Measurements from ENCODE around the gene TAAR5.
"Not testable (repeated sequence)": the region's sequence is repeated elsewhere in the genome, so short reads cannot be mapped to it uniquely, and the experiment has no call there.

TAAR5 gene
- long read RNA-seq, donor 1: 0 reads
- long read RNA-seq, donor 2: 0 reads
- long read RNA-seq, donor 3: 0 reads
- long read RNA-seq, donor 4: 0 reads
- long read RNA-seq, donor 5: 0 reads
- long read RNA-seq, donor 6: 0 reads
- long read RNA-seq, donor 7, partial matches to known transcripts: 0 of 1 reads
- long read RNA-seq, donor 7, other reads (novel, unspliced or antisense): 0 of 1 reads
- long read RNA-seq, donor 8: 0 reads

- DNase-seq: no peak
These were observed at the start of gene TAAR5 for GRCh38 chr6:132589454-132589853. TSS of gene TAAR5 (minus strand) at chr6:132589741. CDS start at chr6:132589686, 55 bp downstream.

GRCh38 chr6:132637135-132637534, 47.6 kb upstream of the TAAR5 start:
- DNase-seq: not testable (repeated sequence)

GRCh38 chr6:132635906-132636305, 46.4 kb upstream of the TAAR5 start:
- DNase-seq: not testable (repeated sequence)

GRCh38 chr6:132635288-132635687, 45.7 kb upstream of the TAAR5 start:
- not testable (repeated sequence) for DNase-seq

GRCh38 chr6:132634796-132635195, 45.3 kb upstream of the TAAR5 start:
- no peak for DNase-seq

- DNase-seq: no peak
These were observed 43.8 kb upstream of the TAAR5 start for GRCh38 chr6:132633362-132633761.

- no peak for DNase-seq
These were observed 34.6 kb upstream of the TAAR5 start, which contains the start of gene TAAR2 for GRCh38 chr6:132624175-132624574. TSS of gene TAAR2 (minus strand) at chr6:132624275. CDS start at chr6:132624275, 0 bp downstream.

GRCh38 chr6:132623106-132623845, 33.7 kb upstream of the TAAR5 start:
- no peak for DNase-seq

- no peak for DNase-seq
These were observed 27.1 kb upstream of the TAAR5 start for GRCh38 chr6:132616677-132617076.

- DNase-seq: no peak
These were observed 25.0 kb upstream of the TAAR5 start for GRCh38 chr6:132614554-132614953.

GRCh38 chr6:132612449-132613108, 23.0 kb upstream of the TAAR5 start:
- DNase-seq: no peak

- no peak for DNase-seq
These were observed 22.1 kb upstream of the TAAR5 start for GRCh38 chr6:132611616-132612015.

GRCh38 chr6:132607544-132608233, 18.1 kb upstream of the TAAR5 start:
- DNase-seq: no peak

GRCh38 chr6:132604635-132605152, 15.2 kb upstream of the TAAR5 start:
- no peak for DNase-seq

GRCh38 chr6:132600900-132601299, 11.4 kb upstream of the TAAR5 start:
- not testable (repeated sequence) for DNase-seq

- no peak for DNase-seq
These were observed 8.9 kb upstream of the TAAR5 start for GRCh38 chr6:132598473-132598872.

- no peak for DNase-seq
These were observed 6.7 kb upstream of the TAAR5 start for GRCh38 chr6:132596201-132596600.

GRCh38 chr6:132592855-132593254, 3.3 kb upstream of the TAAR5 start:
- no peak for DNase-seq

- no peak for DNase-seq
These were observed 821 bp upstream of the TAAR5 start for GRCh38 chr6:132590362-132590761.

- no peak for DNase-seq
These were observed 2.1 kb downstream of the TAAR5 start for GRCh38 chr6:132587424-132587823.

GRCh38 chr6:132584698-132585097, 4.8 kb downstream of the TAAR5 start:
- no peak for DNase-seq

- no peak for DNase-seq
These were observed 17.8 kb downstream of the TAAR5 start for GRCh38 chr6:132571774-132572173.
